ENCODE results near the gene FOXRED1.

Gene FOXRED1

GRCh38 chr11:126317756-126318573 lies 49.0 kb downstream of the FOXRED1 start:
- DNase-seq (ENCODE audit: low read depth in 2 of 2): peak; percentile 86 to 87
- peak overlapping the region in 1 of 2 donors; percentile 5 for H3K4me3 ChIP-seq (replicated peaks in 1 of 2; ENCODE audit: low read depth in 2 of 2, low read length in 2 of 2)
- TF ChIP-seq CTCF (IDR thresholded peaks at IDR 0.05; ENCODE audit: low read depth, low read length): no peak

- H3K4me3 ChIP-seq (replicated peaks in 1 of 2; ENCODE audit: low read depth in 2 of 2, low read length in 2 of 2): peak overlapping the region in 1 of 2 donors; percentile 5
- TF ChIP-seq CTCF (IDR thresholded peaks at IDR 0.05; ENCODE audit: low read depth, low read length): no peak
- DNase-seq (ENCODE audit: low read depth in 2 of 2): peak; percentile 78 to 88
Measured at GRCh38 chr11:126318574-126319373, 49.8 kb downstream of the FOXRED1 start.

GRCh38 chr11:126319374-126319740 lies 50.4 kb downstream of the FOXRED1 start:
- H3K4me3 ChIP-seq (replicated peaks in 1 of 2; ENCODE audit: low read depth in 2 of 2, low read length in 2 of 2): no peak overlapping the region
- no peak for TF ChIP-seq CTCF (IDR thresholded peaks at IDR 0.05; ENCODE audit: low read depth, low read length)
- DNase-seq (ENCODE audit: low read depth in 2 of 2): no peak

GRCh38 chr11:126322996-126323395 lies 54.0 kb downstream of the FOXRED1 start:
- no peak overlapping the region for H3K4me3 ChIP-seq (replicated peaks in 1 of 2; ENCODE audit: low read depth in 2 of 2, low read length in 2 of 2)
- no peak for TF ChIP-seq CTCF (IDR thresholded peaks at IDR 0.05; ENCODE audit: low read depth, low read length)
- no peak for DNase-seq (ENCODE audit: low read depth in 2 of 2)

GRCh38 chr11:126327281-126328000 lies 58.5 kb downstream of the FOXRED1 start:
- no peak overlapping the region for H3K4me3 ChIP-seq (replicated peaks in 1 of 2; ENCODE audit: low read depth in 2 of 2, low read length in 2 of 2)
- no peak for TF ChIP-seq CTCF (IDR thresholded peaks at IDR 0.05; ENCODE audit: low read depth, low read length)
- no peak for DNase-seq (ENCODE audit: low read depth in 2 of 2)

All from cardiac fibroblast (primary cell).